ENCODE data around the gene TNFAIP8.

DNA sequence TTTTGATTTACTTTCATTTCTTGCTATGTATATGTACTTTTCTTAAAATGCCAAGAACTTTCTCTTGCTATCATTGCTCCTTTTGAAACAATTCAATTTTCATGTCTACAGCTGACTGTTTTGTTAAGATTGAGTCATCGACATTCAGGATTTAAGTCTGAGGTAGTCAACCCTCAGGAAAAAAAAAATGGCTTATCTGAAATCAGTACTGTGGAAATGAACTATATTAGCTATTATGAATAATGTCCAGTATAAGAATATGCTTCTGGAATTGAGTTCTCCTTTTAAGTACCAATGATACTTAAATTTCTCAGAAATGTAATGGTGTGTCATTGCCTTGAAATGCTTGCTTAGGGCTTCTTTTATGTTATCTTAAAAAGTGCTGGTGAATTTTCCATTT, 37.9 kb downstream of the TNFAIP8 start:
- TF ChIP-seq POLR2A (IDR thresholded peaks at IDR 0.05), result no peak
- TF ChIP-seq, protein P1, sequence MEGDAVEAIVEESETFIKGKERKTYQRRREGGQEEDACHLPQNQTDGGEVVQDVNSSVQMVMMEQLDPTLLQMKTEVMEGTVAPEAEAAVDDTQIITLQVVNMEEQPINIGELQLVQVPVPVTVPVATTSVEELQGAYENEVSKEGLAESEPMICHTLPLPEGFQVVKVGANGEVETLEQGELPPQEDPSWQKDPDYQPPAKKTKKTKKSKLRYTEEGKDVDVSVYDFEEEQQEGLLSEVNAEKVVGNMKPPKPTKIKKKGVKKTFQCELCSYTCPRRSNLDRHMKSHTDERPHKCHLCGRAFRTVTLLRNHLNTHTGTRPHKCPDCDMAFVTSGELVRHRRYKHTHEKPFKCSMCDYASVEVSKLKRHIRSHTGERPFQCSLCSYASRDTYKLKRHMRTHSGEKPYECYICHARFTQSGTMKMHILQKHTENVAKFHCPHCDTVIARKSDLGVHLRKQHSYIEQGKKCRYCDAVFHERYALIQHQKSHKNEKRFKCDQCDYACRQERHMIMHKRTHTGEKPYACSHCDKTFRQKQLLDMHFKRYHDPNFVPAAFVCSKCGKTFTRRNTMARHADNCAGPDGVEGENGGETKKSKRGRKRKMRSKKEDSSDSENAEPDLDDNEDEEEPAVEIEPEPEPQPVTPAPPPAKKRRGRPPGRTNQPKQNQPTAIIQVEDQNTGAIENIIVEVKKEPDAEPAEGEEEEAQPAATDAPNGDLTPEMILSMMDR (IDR thresholded peaks at IDR 0.05), result no peak

All from esophagus squamous epithelium (tissue), 4 donors.